Caco-2 (cell line): ENCODE measurements around the gene NPW. TPM values are rescaled to one million over a fixed set of nuclear protein-coding genes. Genes with fewer than 3 reads are reported as not detected.

Source experiments
- BruUV-seq: library from RNA; stranded (reverse); fragments of 400-500 nt; replicated peaks from 2 replicates; lab custom pipeline; 2021; lab: Mats Ljungman, UMichigan
- CTCF ChIA-PET: fragments of 300-600 bp; sonication (Branson Sonifier 250); formaldehyde crosslinking; loops from one replicate; lab custom pipeline; 2022; ENCODE audit warnings: antibody characterized with exemption; lab: Charles Lee
- POLR2A ChIA-PET: fragments of 300-600 bp; sonication (Branson Sonifier 250); formaldehyde crosslinking; loops from one replicate; lab custom pipeline; 2022; ENCODE audit warnings: antibody characterized with exemption; lab: Charles Lee
- DNase-seq, 2 experiments: peaks; one replicate each; pipeline versions ENCODE4 v3.0.0 to v3.0.0-alpha.2; 2020 to 2022
- H3K27me3 ChIP-seq: replicated peaks from 2 replicates; pipeline ENCODE4 v1.6.0; 2011; ENCODE audit warnings: low read length; ENCODE audit not compliant: control insufficient read depth, insufficient read depth
- H3K36me3 ChIP-seq: 2 replicates; pipeline ENCODE4 v1.5.1; 2011; ENCODE audit warnings: low read length; ENCODE audit not compliant: control insufficient read depth, insufficient read depth
- H3K4me1 ChIP-seq: fragments of 250-450 bp; sonication (Bioruptor Pico); 2 replicates; pipeline ENCODE4 v1.5.1; 2020; ENCODE audit warnings: mild to moderate bottlenecking
- H3K4me3 ChIP-seq: 2 replicates; pipeline ENCODE4 v1.5.1; 2011; ENCODE audit warnings: low read depth, mild to moderate bottlenecking, control low read depth, low read length
- H3K9me3 ChIP-seq: fragments of 250-450 bp; sonication (Bioruptor Pico); 2 replicates; pipeline ENCODE4 v1.5.1; 2020; ENCODE audit warnings: mild to moderate bottlenecking, moderate library complexity
- H3K27ac Mint-ChIP-seq: one replicate; pipeline ENCODE4 v1.8.0; 2022; ENCODE audit warnings: mixed read lengths; ENCODE audit not compliant: unreplicated experiment
- H3K27me3 Mint-ChIP-seq: one replicate; pipeline ENCODE4 v1.8.0; 2022; ENCODE audit warnings: mixed read lengths; ENCODE audit not compliant: insufficient read depth, unreplicated experiment
- H3K36me3 Mint-ChIP-seq: one replicate; pipeline ENCODE4 v1.8.0; 2022; ENCODE audit warnings: mild to moderate bottlenecking, mixed read lengths; ENCODE audit not compliant: insufficient read depth, unreplicated experiment
- H3K4me1 Mint-ChIP-seq: one replicate; pipeline ENCODE4 v1.8.0; 2022; ENCODE audit warnings: low read depth, mixed read lengths; ENCODE audit not compliant: unreplicated experiment
- H3K4me3 Mint-ChIP-seq: one replicate; pipeline ENCODE4 v1.8.0; 2022; ENCODE audit warnings: mild to moderate bottlenecking, moderate library complexity, mixed read lengths; ENCODE audit not compliant: unreplicated experiment
- H3K9me3 Mint-ChIP-seq: one replicate; pipeline ENCODE4 v1.8.0; 2022; ENCODE audit warnings: mixed read lengths; ENCODE audit not compliant: unreplicated experiment
- intact Hi-C: fragments of 100-400 bp; cut with micrococcal nuclease; formaldehyde crosslinking; loops from one replicate; pipeline ENCODE4 v1.10.0; 2022; ENCODE audit not compliant: unreplicated experiment
- total RNA-seq: library from RNA; stranded (reverse); gene quantifications from 2 replicates; pipeline ENCODE4 v1.2.3, GENCODE V29; 2022
- TF ChIP-seq, protein P1 (sequence below), 2 experiments: fragments of 200-600 bp in 1 of 2; IDR thresholded peaks; 1 replicate in 1 of 2; 2 replicates in 1 of 2; pipeline versions ENCODE4 v1.5.1 to v1.8.0; 2011 to 2022; ENCODE audit warnings: antibody characterized with exemption in 1 of 2, control low read depth in 1 of 2, inconsistent platforms in 1 of 2, low read depth in 1 of 2, low read length in 1 of 2, mild to moderate bottlenecking in 1 of 2, moderate library complexity in 1 of 2; ENCODE audit not compliant: insufficient read depth in 1 of 2, severe bottlenecking in 1 of 2, unreplicated experiment in 1 of 2

NPW gene
- total RNA-seq, 1 experiment from 2014 or later: 6.1 TPM

GRCh38 chr16:2064368-2064945 lies 44.9 kb downstream of the NPW start:
- TF ChIP-seq, protein P1, sequence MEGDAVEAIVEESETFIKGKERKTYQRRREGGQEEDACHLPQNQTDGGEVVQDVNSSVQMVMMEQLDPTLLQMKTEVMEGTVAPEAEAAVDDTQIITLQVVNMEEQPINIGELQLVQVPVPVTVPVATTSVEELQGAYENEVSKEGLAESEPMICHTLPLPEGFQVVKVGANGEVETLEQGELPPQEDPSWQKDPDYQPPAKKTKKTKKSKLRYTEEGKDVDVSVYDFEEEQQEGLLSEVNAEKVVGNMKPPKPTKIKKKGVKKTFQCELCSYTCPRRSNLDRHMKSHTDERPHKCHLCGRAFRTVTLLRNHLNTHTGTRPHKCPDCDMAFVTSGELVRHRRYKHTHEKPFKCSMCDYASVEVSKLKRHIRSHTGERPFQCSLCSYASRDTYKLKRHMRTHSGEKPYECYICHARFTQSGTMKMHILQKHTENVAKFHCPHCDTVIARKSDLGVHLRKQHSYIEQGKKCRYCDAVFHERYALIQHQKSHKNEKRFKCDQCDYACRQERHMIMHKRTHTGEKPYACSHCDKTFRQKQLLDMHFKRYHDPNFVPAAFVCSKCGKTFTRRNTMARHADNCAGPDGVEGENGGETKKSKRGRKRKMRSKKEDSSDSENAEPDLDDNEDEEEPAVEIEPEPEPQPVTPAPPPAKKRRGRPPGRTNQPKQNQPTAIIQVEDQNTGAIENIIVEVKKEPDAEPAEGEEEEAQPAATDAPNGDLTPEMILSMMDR (IDR thresholded peaks at IDR 0.05; ENCODE audit: insufficient read depth in 1 of 2, low read depth in 1 of 2, low read length in 1 of 2, severe bottlenecking in 1 of 2, unreplicated experiment in 1 of 2): no peak
- no peaks in the 10 kb centered on the region for H3K27me3 Mint-ChIP-seq
- Histone ChIP-seq H3K36me3 (peaks cover 2% of the 10 kb centered on the region), H3K4me3 (no peak overlapping the region), H3K4me1 (no peaks in the 10 kb centered on the region), H3K27me3 (no peaks in the 10 kb centered on the region), H3K9me3 (no peaks in the 10 kb centered on the region)
- H3K36me3 Mint-ChIP-seq: peaks cover 7% of the 10 kb centered on the region
- ChIA-PET CTCF (interaction anchor here (0.7 kb wide), 1 partner anchor 397 kb away, joined by 8 read pairs; no protein-coding TSS in a partner anchor), POLR2A (no interaction called here)
- no peak for DNase-seq
- no peak overlapping the region for H3K4me3 Mint-ChIP-seq
- BruUV-seq: no TSS peak
- intact Hi-C loops: no loop called here
- no peak overlapping the region for H3K27ac Mint-ChIP-seq
- H3K4me1 Mint-ChIP-seq: no peaks in the 10 kb centered on the region
- H3K9me3 Mint-ChIP-seq: no peaks in the 10 kb centered on the region

GRCh38 chr16:2066139-2066538 lies 46.6 kb downstream of the NPW start:
- intact Hi-C loops: no loop called here
- Mint-ChIP-seq H3K36me3 (peaks cover 7% of the 10 kb centered on the region), H3K27me3 (no peaks in the 10 kb centered on the region), H3K4me3 (no peak overlapping the region), H3K9me3 (no peaks in the 10 kb centered on the region), H3K4me1 (no peaks in the 10 kb centered on the region), H3K27ac (no peak overlapping the region)
- H3K27me3 ChIP-seq: no peaks in the 10 kb centered on the region
- H3K36me3 ChIP-seq: peaks cover 2% of the 10 kb centered on the region
- no peak for DNase-seq
- ChIA-PET CTCF (no interaction called here), POLR2A (no interaction called here)
- H3K9me3 ChIP-seq: no peaks in the 10 kb centered on the region
- no TSS peak for BruUV-seq
- TF ChIP-seq, protein P1 (IDR thresholded peaks at IDR 0.05; ENCODE audit: insufficient read depth in 1 of 2, low read depth in 1 of 2, low read length in 1 of 2, severe bottlenecking in 1 of 2, unreplicated experiment in 1 of 2): no peak
- no peak overlapping the region for H3K4me3 ChIP-seq
- H3K4me1 ChIP-seq: no peaks in the 10 kb centered on the region

Other genes starting within 250 kb of the NPW start
- gene NME3, start 248.2 kb upstream of the NPW start, total RNA-seq: 5.8 and 7.0 TPM in 2 replicates
- 24.1 and 26.7 TPM in 2 replicates for gene EME2, start 247.0 kb upstream of the NPW start, total RNA-seq
- gene MRPS34, start 246.7 kb upstream of the NPW start, total RNA-seq: 105 and 109 TPM in 2 replicates
- gene SPSB3, start 237.2 kb upstream of the NPW start, total RNA-seq: 26.0 and 28.0 TPM in 2 replicates
- 61.9 and 65.3 TPM in 2 replicates for gene NUBP2, start 236.8 kb upstream of the NPW start, total RNA-seq
- gene IGFALS, start 226.1 kb upstream of the NPW start, total RNA-seq: not detected in 2 replicates
- gene HAGH, start 193.0 kb upstream of the NPW start, total RNA-seq: 39.9 and 48.1 TPM in 2 replicates
- gene FAHD1, start 192.6 kb upstream of the NPW start, total RNA-seq: 16.5 and 21.1 TPM in 2 replicates
- gene MEIOB, start 147.6 kb upstream of the NPW start, total RNA-seq: not detected in 2 replicates
- not detected in 2 replicates for gene HS3ST6, start 101.4 kb upstream of the NPW start, total RNA-seq
- gene MSRB1, start 76.6 kb upstream of the NPW start, total RNA-seq: 27.6 and 30.5 TPM in 2 replicates
- not detected in 2 replicates for gene RPL3L, start 65.1 kb upstream of the NPW start, total RNA-seq
- 128 and 132 TPM in 2 replicates for gene NDUFB10, start 60.2 kb upstream of the NPW start, total RNA-seq
- 2,961 and 3,006 TPM in 2 replicates for gene RPS2, start 55.0 kb upstream of the NPW start, total RNA-seq
- not detected in 2 replicates for gene RNF151, start 52.9 kb upstream of the NPW start, total RNA-seq
- 34.7 and 36.6 TPM in 2 replicates for gene TBL3, start 47.7 kb upstream of the NPW start, total RNA-seq
- 0.35 and 1.1 TPM in 2 replicates for gene NOXO1, start 38.3 kb upstream of the NPW start, total RNA-seq
- 57.3 and 57.4 TPM in 2 replicates for gene GFER, start 35.6 kb upstream of the NPW start, total RNA-seq
- gene SYNGR3, start 29.8 kb upstream of the NPW start, total RNA-seq: 2.9 and 3.3 TPM in 2 replicates
- 43.7 and 50.4 TPM in 2 replicates for gene ZNF598, start 10.0 kb upstream of the NPW start, total RNA-seq
- gene NHERF2, start 7.1 kb downstream of the NPW start, total RNA-seq: 21.8 and 26.6 TPM in 2 replicates
- 34.3 and 38.6 TPM in 2 replicates for gene NTHL1, start 28.0 kb downstream of the NPW start, total RNA-seq
- gene TSC2, start 28.2 kb downstream of the NPW start, total RNA-seq: 109 and 112 TPM in 2 replicates
- 70.5 and 76.2 TPM in 2 replicates for gene PKD1, start 116.1 kb downstream of the NPW start, total RNA-seq
- gene RAB26, start 128.8 kb downstream of the NPW start, total RNA-seq: 1.0 and 1.2 TPM in 2 replicates
- gene TRAF7, start 136.0 kb downstream of the NPW start, total RNA-seq: 61.4 and 66.3 TPM in 2 replicates
- gene CASKIN1, start 176.8 kb downstream of the NPW start, total RNA-seq: 6.6 and 10.8 TPM in 2 replicates
- gene MLST8, start 185.7 kb downstream of the NPW start, total RNA-seq: 53.1 and 59.7 TPM in 2 replicates
- 5.4 and 10.0 TPM in 2 replicates for gene BRICD5, start 191.1 kb downstream of the NPW start, total RNA-seq
- 31.1 and 36.2 TPM in 2 replicates for gene PGP, start 195.1 kb downstream of the NPW start, total RNA-seq
- 29.5 and 30.1 TPM in 2 replicates for gene E4F1, start 203.8 kb downstream of the NPW start, total RNA-seq
- 0.27 and 1.00 TPM in 2 replicates for gene DNASE1L2, start 216.7 kb downstream of the NPW start, total RNA-seq
- 135 and 157 TPM in 2 replicates for gene ECI1, start 231.8 kb downstream of the NPW start, total RNA-seq
- 207 and 210 TPM in 2 replicates for gene RNPS1, start 248.3 kb downstream of the NPW start, total RNA-seq